CD4-positive, alpha-beta T cell treated with Interleukin-10 for 1 hour (primary cell): ENCODE data around the gene PFDN2.

Experiments used
- DNase-seq: peaks from one replicate; pipeline ENCODE4 v3.0.0-alpha.2; 2020

PFDN2 gene

GRCh38 chr1:161117759-161118581, at the start of gene PFDN2, which contains the start of gene NIT1:
Gene PFDN2 (minus strand): TSS chr1:161118037. CDS start chr1:161118026, 11 bp downstream.
Gene NIT1 (plus strand): TSS chr1:161118105. CDS start chr1:161118177, 72 bp downstream.
- peak; percentile 85 for DNase-seq

GRCh38 chr1:161166669-161167548, 49.1 kb upstream of the PFDN2 start:
- DNase-seq: no peak

GRCh38 chr1:161165742-161166668, 48.2 kb upstream of the PFDN2 start, which contains the start of gene PPOX:
Gene PPOX (plus strand): TSS chr1:161166426. CDS start chr1:161166848, 422 bp downstream.
- DNase-seq: peak; percentile 96

GRCh38 chr1:161164901-161165610, 47.2 kb upstream of the PFDN2 start:
- no peak for DNase-seq

GRCh38 chr1:161163793-161164192, 46.0 kb upstream of the PFDN2 start:
- DNase-seq: no peak

GRCh38 chr1:161162806-161163205, 45.0 kb upstream of the PFDN2 start:
- no peak for DNase-seq

- DNase-seq: no peak
Measured at GRCh38 chr1:161162052-161162451, 44.2 kb upstream of the PFDN2 start.

- no peak for DNase-seq
Measured at GRCh38 chr1:161161652-161162051, 43.8 kb upstream of the PFDN2 start.

GRCh38 chr1:161160671-161161145, 42.9 kb upstream of the PFDN2 start:
- DNase-seq: no peak

GRCh38 chr1:161159913-161160243, 42.0 kb upstream of the PFDN2 start:
- no peak for DNase-seq

- DNase-seq: peak; percentile 95
Measured at GRCh38 chr1:161159087-161159912, 41.5 kb upstream of the PFDN2 start, which contains the start of gene USP21. Gene USP21 (plus strand): TSS chr1:161159500. CDS start chr1:161160641, 1,141 bp downstream.

GRCh38 chr1:161158316-161159010, 40.6 kb upstream of the PFDN2 start:
- no peak for DNase-seq

- DNase-seq: no peak
Measured at GRCh38 chr1:161157867-161158266, 40.0 kb upstream of the PFDN2 start.

- DNase-seq: peak; percentile 92
Measured at GRCh38 chr1:161153682-161154337, 36.0 kb upstream of the PFDN2 start, which contains the start of gene UFC1. Gene UFC1 (plus strand): TSS chr1:161153978. CDS start chr1:161153998, 20 bp downstream.

GRCh38 chr1:161153176-161153575, 35.3 kb upstream of the PFDN2 start:
- DNase-seq: no peak

GRCh38 chr1:161145832-161146231, 28.0 kb upstream of the PFDN2 start:
- DNase-seq: no peak

GRCh38 chr1:161140755-161141400, 23.0 kb upstream of the PFDN2 start:
- DNase-seq: no peak

- peak; percentile 73 for DNase-seq
Measured at GRCh38 chr1:161139766-161140165, 21.9 kb upstream of the PFDN2 start.

- DNase-seq: no peak
Measured at GRCh38 chr1:161138431-161138830, 20.6 kb upstream of the PFDN2 start.
